ENCODE results near the gene EEA1.

- no peak for TF ChIP-seq CTCF (IDR thresholded peaks at IDR 0.05)
- TF ChIP-seq EZH2phosphoT487 (IDR thresholded peaks at IDR 0.05): no peak
- TF ChIP-seq EZH2 (IDR thresholded peaks at IDR 0.05): no peak
Measured at GRCh38 chr12:92876496-92876895, 52.6 kb downstream of the EEA1 start.

Data from neural progenitor cell (in vitro differentiated cells).